Measurements from ENCODE around the gene CD74. TPM values are rescaled to one million over a fixed set of nuclear protein-coding genes. Genes with fewer than 3 reads are reported as not detected.
A peak's percentile ranks its signal among the peaks of the same experiment; 100 is the strongest.

Gene CD74
- total RNA-seq, 6 donors from 2014 or later, result 957 to 4,783 (median 3,180) TPM

DNA sequence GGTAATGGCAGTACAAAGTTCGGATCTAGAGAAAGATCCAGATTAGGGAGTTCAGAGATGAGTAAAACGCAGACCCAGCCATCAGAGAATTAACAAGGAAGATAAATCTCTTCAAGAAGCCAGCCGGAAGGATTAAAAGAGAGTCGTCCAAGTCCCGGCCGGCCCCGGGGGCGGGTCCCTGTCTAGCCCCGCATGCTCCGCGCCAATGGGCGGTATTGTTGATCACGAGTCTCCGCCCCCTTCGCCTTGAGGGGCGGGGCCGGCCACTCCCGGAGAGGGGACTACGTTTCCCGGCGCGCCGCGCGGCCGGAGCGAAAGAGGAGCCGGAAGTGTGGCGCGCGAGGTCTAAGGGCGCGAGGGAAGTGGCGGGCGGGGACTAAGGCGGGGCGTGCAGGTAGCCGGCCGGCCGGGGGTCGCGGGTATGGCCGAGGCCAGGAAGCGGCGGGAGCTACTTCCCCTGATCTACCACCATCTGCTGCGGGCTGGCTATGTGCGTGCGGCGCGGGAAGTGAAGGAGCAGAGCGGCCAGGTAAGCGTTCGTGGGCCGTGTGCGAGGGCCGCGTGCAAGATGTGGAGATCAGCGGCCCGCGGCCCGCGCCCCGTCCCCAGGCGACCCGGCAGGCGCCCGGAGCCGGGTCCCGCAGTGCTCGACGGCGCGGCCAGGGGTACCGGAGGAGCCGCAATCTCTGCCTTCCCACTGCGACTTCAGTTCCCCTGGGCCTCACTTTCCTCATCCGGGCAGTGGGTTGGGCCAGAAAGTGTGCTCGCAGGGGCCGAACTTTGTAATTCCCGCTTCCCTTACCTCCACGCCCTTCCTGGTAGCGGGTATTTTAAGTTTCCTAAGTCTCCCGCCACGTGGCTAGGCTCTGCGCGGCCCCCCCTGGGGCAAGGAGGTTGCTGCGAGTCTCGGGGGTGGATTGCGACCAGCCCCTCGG lies 55.1 kb downstream of the CD74 start, which contains the start of gene TCOF1:
TSS of gene TCOF1 (plus strand) at position 372 of the 935 bp plus-strand sequence. CDS start at position 422, 50 bp downstream.
- Histone ChIP-seq H3K27me3 (no peaks in the 10 kb centered on the region), H3K27ac (peak within 1 kb of the TSS; percentile 25 to 72 (median 46)), H3K9me3 (no peaks in the 10 kb centered on the region), H3K4me1 (peaks cover 8 to 21% (median 10%) of the 10 kb centered on the region in 4 donors), H3K4me3 (peak within 1 kb of the TSS; percentile 65 to 88 (median 82)), H3K36me3 (peaks cover 5 to 19% (median 15%) of the 10 kb centered on the region in 4 donors)
- DNase-seq, result peak; percentile 98 to 100
- TF ChIP-seq POLR2AphosphoS5 (IDR thresholded peaks at IDR 0.05) (peak; percentile 19 to 61), POLR2A (IDR thresholded peaks at IDR 0.05) (peak in 1 of 4 donors; percentile 59), EP300 (IDR thresholded peaks at IDR 0.05) (peak in 1 of 4 donors; percentile 6)
- TF ChIP-seq, protein P1, sequence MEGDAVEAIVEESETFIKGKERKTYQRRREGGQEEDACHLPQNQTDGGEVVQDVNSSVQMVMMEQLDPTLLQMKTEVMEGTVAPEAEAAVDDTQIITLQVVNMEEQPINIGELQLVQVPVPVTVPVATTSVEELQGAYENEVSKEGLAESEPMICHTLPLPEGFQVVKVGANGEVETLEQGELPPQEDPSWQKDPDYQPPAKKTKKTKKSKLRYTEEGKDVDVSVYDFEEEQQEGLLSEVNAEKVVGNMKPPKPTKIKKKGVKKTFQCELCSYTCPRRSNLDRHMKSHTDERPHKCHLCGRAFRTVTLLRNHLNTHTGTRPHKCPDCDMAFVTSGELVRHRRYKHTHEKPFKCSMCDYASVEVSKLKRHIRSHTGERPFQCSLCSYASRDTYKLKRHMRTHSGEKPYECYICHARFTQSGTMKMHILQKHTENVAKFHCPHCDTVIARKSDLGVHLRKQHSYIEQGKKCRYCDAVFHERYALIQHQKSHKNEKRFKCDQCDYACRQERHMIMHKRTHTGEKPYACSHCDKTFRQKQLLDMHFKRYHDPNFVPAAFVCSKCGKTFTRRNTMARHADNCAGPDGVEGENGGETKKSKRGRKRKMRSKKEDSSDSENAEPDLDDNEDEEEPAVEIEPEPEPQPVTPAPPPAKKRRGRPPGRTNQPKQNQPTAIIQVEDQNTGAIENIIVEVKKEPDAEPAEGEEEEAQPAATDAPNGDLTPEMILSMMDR (IDR thresholded peaks at IDR 0.05), result no peak
- peak; percentile 98 to 99 for ATAC-seq (ENCODE audit: low FRiP score in 2 of 2)
- 0 to 1% methylated on average over 13 to 41 of the region's 90 CpGs for WGBS, 2 donors

DNA sequence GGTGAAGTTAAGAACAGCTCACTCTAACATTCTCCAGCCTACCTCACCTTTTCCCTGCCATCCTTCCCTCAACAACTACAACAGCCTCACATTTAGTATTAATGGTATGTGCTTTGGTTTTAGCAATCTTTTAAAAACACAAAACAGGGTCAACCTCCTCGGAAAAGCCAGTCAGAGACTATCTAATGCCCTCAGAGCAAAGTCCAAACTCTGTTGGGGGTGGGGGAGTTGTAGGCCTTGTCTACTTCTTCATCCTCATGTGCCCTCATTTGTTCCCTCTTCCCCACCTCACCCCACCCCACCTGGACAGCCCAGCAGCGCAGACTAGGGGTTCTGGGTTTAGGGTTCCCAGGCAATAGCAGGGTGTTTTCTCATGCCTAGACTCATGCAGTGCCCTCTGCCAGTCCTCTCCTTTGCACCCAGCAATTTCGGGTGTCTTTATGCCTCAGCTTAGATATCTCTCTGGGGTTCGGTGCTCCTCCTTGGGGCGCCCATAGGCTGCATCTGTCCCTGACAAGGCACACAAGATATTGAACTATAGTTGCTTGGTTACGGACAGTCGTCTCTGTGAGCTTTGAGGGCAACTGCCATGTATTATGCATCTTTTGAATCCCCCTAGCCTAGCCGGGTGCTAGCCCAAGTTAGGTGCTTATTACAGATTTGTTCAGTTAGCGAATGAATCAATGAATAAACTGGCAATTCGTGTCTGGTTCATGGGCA lies 56.0 kb downstream of the CD74 start:
- TF ChIP-seq POLR2A (IDR thresholded peaks at IDR 0.05), result peak in 1 of 4 donors; percentile 17
- TF ChIP-seq EP300 (IDR thresholded peaks at IDR 0.05), result no peak
- Histone ChIP-seq H3K27me3 (no peaks in the 10 kb centered on the region), H3K4me1 (peaks cover 8 to 21% (median 10%) of the 10 kb centered on the region in 4 donors), H3K9me3 (no peaks in the 10 kb centered on the region), H3K36me3 (peaks cover 5 to 11% (median 8%) of the 10 kb centered on the region in 4 donors), H3K4me3 (peak overlapping the region in 3 of 4 donors; percentile 65 to 87 (median 76)), H3K27ac (peak overlapping the region in 2 of 4 donors; percentile 24 to 72)
- ATAC-seq (ENCODE audit: low FRiP score in 2 of 2) (no peak), DNase-seq (no peak)
- 66 to 69% methylated on average over 10 of the region's 10 CpGs for WGBS, 2 donors

DNA sequence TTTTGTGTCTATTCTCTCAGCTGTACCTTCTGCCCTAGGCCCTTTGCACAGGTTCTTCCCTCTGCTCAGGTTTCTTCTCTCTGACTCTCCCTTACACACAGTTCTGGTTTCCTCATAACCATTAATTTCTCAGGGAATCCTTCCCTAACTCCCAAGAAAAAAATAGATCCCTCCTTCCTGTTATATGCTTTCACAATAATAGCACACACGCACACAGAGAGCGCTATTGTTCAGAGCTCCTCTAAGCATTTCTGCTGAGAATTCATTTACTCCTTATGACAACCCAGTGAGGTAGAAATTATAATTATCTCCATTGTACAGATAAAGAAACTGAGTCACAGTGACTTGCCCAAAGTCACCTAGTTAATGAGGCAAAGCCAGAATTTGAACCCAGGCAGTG lies 56.9 kb downstream of the CD74 start:
- no peak for ATAC-seq (ENCODE audit: low FRiP score in 2 of 2)
- peaks cover 10 to 24% (median 12%) of the 10 kb centered on the region in 4 donors for H3K4me1 ChIP-seq
- H3K9me3 ChIP-seq, result no peaks in the 10 kb centered on the region
- H3K4me3 ChIP-seq, result no peak overlapping the region
- 86 to 93% methylated on average over 2 of the region's 2 CpGs for WGBS, 2 donors
- DNase-seq, result no peak
- H3K27me3 ChIP-seq, result no peaks in the 10 kb centered on the region
- H3K36me3 ChIP-seq, result peaks cover 0 to 1% (median 0%) of the 10 kb centered on the region in 4 donors
- TF ChIP-seq POLR2A (IDR thresholded peaks at IDR 0.05) (no peak), EP300 (IDR thresholded peaks at IDR 0.05) (no peak), POLR2AphosphoS5 (IDR thresholded peaks at IDR 0.05) (no peak)
- TF ChIP-seq, protein P1 (IDR thresholded peaks at IDR 0.05), result no peak
- no peak overlapping the region for H3K27ac ChIP-seq

DNA sequence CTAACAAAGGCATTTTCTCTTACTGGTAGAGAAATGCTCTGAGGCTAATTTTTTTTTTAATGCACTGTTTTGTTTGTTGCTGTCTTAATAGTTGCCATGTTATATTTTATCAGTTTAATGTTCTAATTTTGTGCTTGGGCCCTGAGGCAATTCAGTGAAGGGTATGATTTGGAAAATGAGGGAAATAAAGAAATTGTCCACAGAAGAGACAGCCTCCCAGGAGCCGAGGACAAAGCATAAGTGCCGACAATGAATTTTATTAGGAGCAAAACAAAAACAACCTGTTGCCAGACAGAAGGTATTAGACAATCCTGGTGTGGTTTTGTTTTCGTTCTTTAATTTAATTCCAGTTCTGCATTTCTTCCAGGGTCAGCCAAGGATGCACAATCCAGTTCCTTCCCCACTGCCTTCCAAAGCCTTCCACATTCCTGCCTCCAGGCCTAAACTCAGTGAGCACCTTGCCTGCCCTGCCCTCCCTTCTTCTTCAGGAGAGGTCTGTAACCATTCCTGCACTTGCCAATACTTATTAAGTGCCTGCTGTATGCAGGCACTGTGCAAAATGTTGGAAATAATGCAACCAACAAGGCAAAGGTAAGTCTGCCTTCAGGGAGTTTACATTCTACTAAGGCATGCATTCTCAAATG lies 59.6 kb downstream of the CD74 start:
- Histone ChIP-seq H3K4me3 (no peak overlapping the region), H3K36me3 (no peaks in the 10 kb centered on the region), H3K9me3 (no peaks in the 10 kb centered on the region), H3K27me3 (no peaks in the 10 kb centered on the region), H3K4me1 (peaks cover 5 to 17% (median 9%) of the 10 kb centered on the region in 4 donors), H3K27ac (no peak overlapping the region)
- DNase-seq (no peak), ATAC-seq (ENCODE audit: low FRiP score in 2 of 2) (no peak)
- TF ChIP-seq POLR2A (IDR thresholded peaks at IDR 0.05), result no peak
- TF ChIP-seq EP300 (IDR thresholded peaks at IDR 0.05), result no peak
- TF ChIP-seq POLR2AphosphoS5 (IDR thresholded peaks at IDR 0.05), result no peak
- TF ChIP-seq, protein P1 (IDR thresholded peaks at IDR 0.05), result no peak
- WGBS, 2 donors, result 65 to 85% methylated on average over 3 of the region's 3 CpGs
